Kidney (tissue), 14 donors: ENCODE data around the gene SGCD. TPM values are rescaled to one million over a fixed set of nuclear protein-coding genes. Genes with fewer than 3 reads are reported as not detected.

Source experiments
- DNase-seq, 5 donors: peaks; one replicate each; pipeline ENCODE4 v3.0.0-alpha.2; 2013 to 2020
- FAIRE-seq: peaks from 2 replicates; lab custom pipeline; 2012; peaks lifted over from hg19 to GRCh38; lab: Jason Lieb, UNC
- H3K27ac ChIP-seq, 2 donors: one replicate each; pipeline ENCODE4 v1.7.0; 2013; ENCODE audit warnings: low read depth in 2 of 2, low read length in 2 of 2, inconsistent platforms in 1 of 2
- H3K27me3 ChIP-seq: one replicate; pipeline ENCODE4 v1.7.1; 2013; ENCODE audit warnings: low read length, inconsistent platforms; ENCODE audit not compliant: control insufficient read depth, insufficient read depth
- H3K36me3 ChIP-seq, 3 donors: one replicate each; pipeline versions ENCODE4 v1.7.0 to v1.7.1; 2013; ENCODE audit warnings: low read length in 3 of 3, control low read depth in 1 of 3, inconsistent platforms in 1 of 3; ENCODE audit not compliant: insufficient read depth in 3 of 3, control insufficient read depth in 2 of 3
- H3K4me1 ChIP-seq, 3 donors: one replicate each; pipeline versions ENCODE4 v1.7.0 to v1.7.1; 2013; ENCODE audit warnings: low read length in 3 of 3, inconsistent platforms in 1 of 3, low read depth in 1 of 3; ENCODE audit not compliant: control insufficient read depth in 2 of 3, insufficient read depth in 2 of 3
- H3K4me3 ChIP-seq, 3 donors: one replicate each; pipeline versions ENCODE4 v1.7.0 to v1.8.1; 2013; ENCODE audit warnings: low read length in 3 of 3, control low read depth in 1 of 3, inconsistent platforms in 1 of 3
- H3K9ac ChIP-seq, 3 donors: one replicate each; pipeline versions ENCODE4 v1.7.0 to v1.7.1; 2013; ENCODE audit warnings: low read length in 3 of 3, control low read depth in 1 of 3, inconsistent platforms in 1 of 3
- H3K9me3 ChIP-seq, 3 donors: one replicate each; pipeline versions ENCODE4 v1.7.0 to v1.7.1; 2013; ENCODE audit warnings: low read length in 3 of 3, control low read depth in 1 of 3, inconsistent platforms in 1 of 3; ENCODE audit not compliant: control insufficient read depth in 2 of 3, insufficient read depth in 1 of 3
- intact Hi-C: fragments of 100-400 bp; cut with DNase I; formaldehyde crosslinking; loops from one replicate; pipeline ENCODE4 v1.11.1; 2022
- polyA plus RNA-seq: library from polyadenylated mRNA; stranded (reverse); fragments of 350-450 nt; fragmentation: Illumina TruSeq; extraction: RNeasy Lipid Tissue Mini Kit (QIAGEN cat#74804); gene quantifications from one replicate; pipeline ENCODE4 v1.2.3, GENCODE V29; 2014; ENCODE audit warnings: low read depth, low replicate concordance; ENCODE audit not compliant: insufficient read depth
- total RNA-seq: library from RNA; stranded (reverse); fragmentation: NEBNext Ultra II Directional; extraction: Animal tissue kit (Norgen Biotek cat#: 25700); gene quantifications from one replicate; pipeline ENCODE4 v1.2.1, GENCODE V29; 2021
- TF ChIP-seq, protein P1 (sequence below): IDR thresholded peaks from 3 replicates; pipeline ENCODE4 v1.5.1; 2012; ENCODE audit warnings: mild to moderate bottlenecking, moderate library complexity, borderline replicate concordance; ENCODE audit not compliant: insufficient read depth; ENCODE audit errors: extremely low read depth
- donor health status: control.
- donor health status: control.
- donor health status: control.
- donor health status: control.
- donor health status: control.
- donor health status: DM: yes; HTN: yes; CAD: no.
- donor health status: Normal renal cell carcinoma (clear cell type).

SGCD gene
- total and polyA plus RNA-seq, 2 donors from 2014 or later: 0.99 to 2.7 TPM

DNA sequence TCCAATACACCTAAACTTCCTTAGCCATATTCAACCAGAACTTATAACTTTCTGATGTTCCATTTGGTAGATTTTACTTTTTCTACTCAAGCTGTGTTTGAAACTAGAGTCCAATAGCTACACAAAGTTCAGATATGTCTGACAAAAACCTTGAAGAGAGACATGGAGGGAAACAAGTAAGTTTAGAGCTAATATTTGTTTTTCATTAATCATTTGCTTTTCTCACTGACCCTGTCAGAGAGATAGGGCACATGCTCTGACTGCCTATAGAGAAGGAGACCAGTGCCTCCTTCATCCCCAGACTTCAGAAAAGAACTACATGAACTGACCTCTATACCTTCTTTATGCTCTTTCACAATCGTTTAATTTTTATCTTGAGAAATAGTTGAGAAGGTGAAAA, 366.1 kb downstream of the SGCD start:
- no peak overlapping the region for H3K9ac ChIP-seq
- no peaks in the 10 kb centered on the region for H3K27me3 ChIP-seq
- TF ChIP-seq, protein P1, sequence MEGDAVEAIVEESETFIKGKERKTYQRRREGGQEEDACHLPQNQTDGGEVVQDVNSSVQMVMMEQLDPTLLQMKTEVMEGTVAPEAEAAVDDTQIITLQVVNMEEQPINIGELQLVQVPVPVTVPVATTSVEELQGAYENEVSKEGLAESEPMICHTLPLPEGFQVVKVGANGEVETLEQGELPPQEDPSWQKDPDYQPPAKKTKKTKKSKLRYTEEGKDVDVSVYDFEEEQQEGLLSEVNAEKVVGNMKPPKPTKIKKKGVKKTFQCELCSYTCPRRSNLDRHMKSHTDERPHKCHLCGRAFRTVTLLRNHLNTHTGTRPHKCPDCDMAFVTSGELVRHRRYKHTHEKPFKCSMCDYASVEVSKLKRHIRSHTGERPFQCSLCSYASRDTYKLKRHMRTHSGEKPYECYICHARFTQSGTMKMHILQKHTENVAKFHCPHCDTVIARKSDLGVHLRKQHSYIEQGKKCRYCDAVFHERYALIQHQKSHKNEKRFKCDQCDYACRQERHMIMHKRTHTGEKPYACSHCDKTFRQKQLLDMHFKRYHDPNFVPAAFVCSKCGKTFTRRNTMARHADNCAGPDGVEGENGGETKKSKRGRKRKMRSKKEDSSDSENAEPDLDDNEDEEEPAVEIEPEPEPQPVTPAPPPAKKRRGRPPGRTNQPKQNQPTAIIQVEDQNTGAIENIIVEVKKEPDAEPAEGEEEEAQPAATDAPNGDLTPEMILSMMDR: no peak
- DNase-seq (no peak), FAIRE-seq (no peak)
- no peak overlapping the region for H3K4me3 ChIP-seq
- no peaks in the 10 kb centered on the region for H3K9me3 ChIP-seq
- H3K36me3 ChIP-seq: no peaks in the 10 kb centered on the region
- intact Hi-C loops: no loop called here
- no peaks in the 10 kb centered on the region for H3K4me1 ChIP-seq
- no peak overlapping the region for H3K27ac ChIP-seq

DNA sequence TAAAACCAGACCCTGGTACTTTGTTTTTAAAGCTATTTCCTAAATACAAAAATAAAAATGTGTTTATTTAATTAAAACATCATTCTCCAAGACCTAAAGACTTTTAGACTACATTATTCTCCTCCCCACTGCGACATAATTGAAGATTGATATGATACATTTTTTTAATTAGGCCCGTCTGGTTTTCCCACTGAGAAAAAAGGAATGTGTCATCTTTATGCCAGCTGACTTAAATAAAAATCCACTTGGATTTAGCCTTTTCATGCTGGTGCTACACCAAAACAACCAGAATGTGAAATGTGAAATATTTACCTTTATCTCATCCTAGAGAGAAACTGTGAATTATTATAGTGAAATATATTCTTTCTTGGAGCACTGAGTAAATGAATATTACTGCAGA, 367.6 kb downstream of the SGCD start:
- no peak overlapping the region for H3K4me3 ChIP-seq
- no peaks in the 10 kb centered on the region for H3K4me1 ChIP-seq
- no peaks in the 10 kb centered on the region for H3K27me3 ChIP-seq
- H3K9me3 ChIP-seq: no peaks in the 10 kb centered on the region
- no peak for FAIRE-seq
- DNase-seq: no peak
- intact Hi-C loops: no loop called here
- TF ChIP-seq, protein P1: no peak
- no peak overlapping the region for H3K9ac ChIP-seq
- H3K27ac ChIP-seq: no peak overlapping the region
- no peaks in the 10 kb centered on the region for H3K36me3 ChIP-seq

DNA sequence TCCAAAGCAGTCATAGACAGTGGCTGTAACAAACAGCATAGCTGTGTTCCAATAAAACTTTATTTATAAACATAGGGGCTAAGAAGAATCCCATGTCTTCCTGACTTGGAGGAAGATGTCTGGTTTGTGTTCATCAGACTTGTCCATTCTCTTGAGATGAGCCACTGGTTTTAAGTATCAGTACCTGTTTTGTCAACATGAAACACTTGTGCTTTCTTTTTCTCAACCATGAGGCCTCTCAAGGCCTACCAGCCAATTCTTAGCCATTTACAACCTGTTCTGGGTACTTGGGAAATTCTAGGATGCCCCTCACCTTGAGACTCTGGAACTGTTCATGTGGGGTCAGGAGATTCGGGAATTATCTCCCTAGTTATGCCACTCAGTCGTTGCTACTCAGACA, 368.8 kb downstream of the SGCD start:
- H3K27ac ChIP-seq: no peak overlapping the region
- TF ChIP-seq, protein P1: no peak
- H3K4me1 ChIP-seq: no peaks in the 10 kb centered on the region
- no peaks in the 10 kb centered on the region for H3K27me3 ChIP-seq
- no peak overlapping the region for H3K9ac ChIP-seq
- no peaks in the 10 kb centered on the region for H3K36me3 ChIP-seq
- DNase-seq (no peak), FAIRE-seq (no peak)
- H3K9me3 ChIP-seq: no peaks in the 10 kb centered on the region
- intact Hi-C loops: no loop called here
- H3K4me3 ChIP-seq: no peak overlapping the region

DNA sequence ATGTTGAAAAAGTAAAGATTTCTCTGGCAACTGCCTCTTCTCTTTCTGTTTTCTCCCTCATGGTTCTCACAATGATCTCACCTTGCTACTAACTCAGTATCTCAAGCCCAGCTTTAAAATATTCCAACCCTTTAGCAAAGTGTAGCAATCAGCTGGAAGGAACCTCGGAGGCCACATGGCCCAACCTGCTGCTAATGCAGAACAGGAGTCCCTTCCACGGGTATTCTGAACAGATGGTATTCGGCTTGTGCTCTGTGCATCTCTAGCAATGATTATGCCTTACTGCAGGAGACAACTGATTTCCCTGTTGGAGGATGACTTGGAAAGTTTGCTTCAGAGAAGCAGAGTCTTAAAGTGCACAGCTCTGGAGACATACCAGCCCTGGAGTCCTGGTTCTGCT, 371.4 kb downstream of the SGCD start:
- H3K4me3 ChIP-seq: no peak overlapping the region
- H3K27ac ChIP-seq: no peak overlapping the region
- H3K4me1 ChIP-seq: no peaks in the 10 kb centered on the region
- FAIRE-seq (no peak), DNase-seq (no peak)
- no peaks in the 10 kb centered on the region for H3K9me3 ChIP-seq
- no peaks in the 10 kb centered on the region for H3K27me3 ChIP-seq
- no peak overlapping the region for H3K9ac ChIP-seq
- TF ChIP-seq, protein P1: no peak
- no peaks in the 10 kb centered on the region for H3K36me3 ChIP-seq
- intact Hi-C loops: no loop called here
